ENCODE results near the gene ARMC9. TPM values are rescaled to one million over a fixed set of nuclear protein-coding genes. Genes with fewer than 3 reads are reported as not detected.

The ARMC9 gene
- total and polyA plus RNA-seq, 2 donors (not counting 3 experiments of a cell fraction or from before 2014, with no cell fraction given), result 16.4 to 24.2 TPM

- no peak for TF ChIP-seq EZH2 (IDR thresholded peaks at IDR 0.05; ENCODE audit: borderline replicate concordance, low read depth, low read length, severe bottlenecking)
- no peak for TF ChIP-seq POLR2AphosphoS5 (IDR thresholded peaks at IDR 0.05; ENCODE audit: insufficient read depth, low read depth, low read length)
- TF ChIP-seq MYC (IDR thresholded peaks at IDR 0.05; ENCODE audit: low read depth, low read length), result no peak
- TF ChIP-seq JUN (IDR thresholded peaks at IDR 0.05; ENCODE audit: borderline replicate concordance, insufficient read depth, insufficient read length, low read depth), result no peak
- TF ChIP-seq MAX (IDR thresholded peaks at IDR 0.05; ENCODE audit: insufficient read depth, insufficient read length), result no peak
- TF ChIP-seq FOS (IDR thresholded peaks at IDR 0.05; ENCODE audit: borderline replicate concordance, insufficient read depth, low read length), result no peak
- no peak for TF ChIP-seq POLR2A (IDR thresholded peaks at IDR 0.05; ENCODE audit: low read depth, low read length)
- no peak for TF ChIP-seq CTCF (IDR thresholded peaks at IDR 0.05; ENCODE audit: extremely low read depth in 1 of 2, insufficient read depth in 1 of 2, low read depth in 1 of 2, low read length in 2 of 2)
- TF ChIP-seq GATA2 (IDR thresholded peaks at IDR 0.05; ENCODE audit: insufficient read depth, insufficient read length, low read depth, low read length), result no peak
- H3K4me2 ChIP-seq (ENCODE audit: insufficient read depth, low read length), result no peak overlapping the region
- peaks cover 3% of the 10 kb centered on the region for H3K4me1 ChIP-seq (ENCODE audit: control insufficient read depth, extremely low read depth, insufficient read depth, low read length)
- H3K27ac ChIP-seq (ENCODE audit: insufficient read depth, low read depth, low read length), result no peak overlapping the region
- dilution Hi-C loops (cut with MboI; ENCODE audit: extremely low pct_ligation_motif_present, low sequenced_read_pairs), result no loop called here
- FAIRE-seq, result no peak
- CTCF ChIA-PET, result no interaction called here
- H3K4me3 ChIP-seq (replicated peaks in 1 of 3; ENCODE audit: insufficient read depth in 1 of 3, low read depth in 1 of 3, low read length in 3 of 3), result no peak overlapping the region
- no peak for DNase-seq (ENCODE audit: low read depth, low spot score)
- no peaks in the 10 kb centered on the region for H3K27me3 ChIP-seq (ENCODE audit: control insufficient read depth in 2 of 2, insufficient read depth in 2 of 2, low read length in 2 of 2)
- no peaks in the 10 kb centered on the region for H3K9me1 ChIP-seq (replicated peaks; ENCODE audit: control insufficient read depth, extremely low read depth, insufficient read depth, low read length)
- intact Hi-C loops (cut with micrococcal nuclease), result no loop called here
- no TSS peak for BruUV-seq (replicated peaks)
- POLR2A ChIA-PET, result no interaction called here
- H3K79me2 ChIP-seq (ENCODE audit: control insufficient read depth, insufficient read depth, low read length), result no peaks in the 10 kb centered on the region
- no peak overlapping the region for H2AFZ ChIP-seq (ENCODE audit: low read depth, low read length)
- no peaks in the 10 kb centered on the region for H3K36me3 ChIP-seq (ENCODE audit: control insufficient read depth in 2 of 2, extremely low read depth in 1 of 2, insufficient read depth in 2 of 2, low read length in 2 of 2)
- no peaks in the 10 kb centered on the region for H4K20me1 ChIP-seq (replicated peaks; ENCODE audit: control insufficient read depth, extremely low read depth, insufficient read depth, low read length)
- no peak overlapping the region for H3K9ac ChIP-seq (replicated peaks; ENCODE audit: extremely low read depth, insufficient read depth, low read length)
- H3K9me3 ChIP-seq (replicated peaks; ENCODE audit: control insufficient read depth, insufficient read depth, low read length), result no peaks in the 10 kb centered on the region
These were observed 186.5 kb downstream of the ARMC9 start for GRCh38 chr2:231384970-231385369.

Measured in endothelial cell of umbilical vein (primary cell).